Measurements from ENCODE around the gene RYR2.

RYR2 gene

GRCh38 chr1:237383791-237384190 is 341.8 kb downstream of the RYR2 start:
- no peak for DNase-seq

- no peak for DNase-seq
These were observed 342.2 kb downstream of the RYR2 start for GRCh38 chr1:237384213-237384612.

GRCh38 chr1:237386362-237387143 is 344.6 kb downstream of the RYR2 start:
- peak; percentile 26 for DNase-seq

DNA sequence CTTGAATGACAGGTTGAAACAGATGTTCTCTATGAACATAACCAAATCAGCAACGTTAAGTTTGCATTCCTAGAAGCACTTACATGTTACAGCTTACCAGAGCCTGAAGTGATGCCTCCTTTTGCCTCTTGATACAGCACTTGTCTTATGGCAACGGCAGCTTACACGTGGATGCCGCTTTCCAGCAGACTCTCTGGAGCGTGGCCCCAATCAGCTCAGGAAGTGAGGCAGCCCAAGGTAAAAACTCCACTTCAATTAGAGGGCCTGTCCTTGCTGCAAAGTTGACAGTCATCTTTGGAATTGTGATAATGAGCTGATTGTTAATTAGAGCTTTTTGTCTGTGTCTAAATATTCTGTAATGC is 345.1 kb downstream of the RYR2 start:
- DNase-seq: no peak

DNA sequence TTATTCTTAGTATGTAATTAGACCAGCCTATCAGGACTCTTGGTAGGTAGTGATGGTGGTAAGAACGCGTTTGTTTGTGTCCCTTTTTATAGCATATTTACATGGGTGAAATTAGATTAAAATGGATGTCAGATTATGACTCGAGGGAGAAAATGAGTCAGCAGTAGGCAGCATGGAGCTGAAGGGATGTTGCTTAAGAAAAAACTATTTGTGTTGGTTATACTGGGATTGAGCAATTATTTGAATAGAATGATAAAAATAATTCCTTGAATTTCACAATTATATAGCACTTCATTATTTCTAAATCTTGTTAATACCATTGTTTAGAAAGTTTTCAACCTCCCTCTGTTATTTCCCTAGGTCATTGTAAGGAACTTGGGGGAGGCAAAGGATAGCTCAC is 348.8 kb downstream of the RYR2 start:
- DNase-seq: no peak

DNA sequence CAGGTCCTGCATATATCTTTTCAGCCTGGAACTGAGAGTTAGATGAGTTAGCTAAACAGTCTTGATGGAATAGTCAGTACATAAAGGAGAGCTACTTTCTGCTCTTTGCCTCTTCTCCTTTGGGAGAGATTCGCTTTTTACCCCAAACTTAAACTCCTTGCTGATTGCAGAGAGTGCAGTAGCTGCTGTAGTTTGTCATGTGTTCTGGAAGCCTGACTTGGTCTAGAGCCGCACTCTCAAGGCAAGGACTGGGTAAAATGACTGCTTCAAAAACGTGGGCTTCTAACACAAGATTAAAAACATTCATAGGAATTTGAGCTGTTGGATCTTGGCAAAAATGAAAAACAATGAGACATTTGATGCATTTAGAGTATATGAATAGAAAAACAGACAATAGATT is 351.6 kb downstream of the RYR2 start:
- DNase-seq: no peak

DNA sequence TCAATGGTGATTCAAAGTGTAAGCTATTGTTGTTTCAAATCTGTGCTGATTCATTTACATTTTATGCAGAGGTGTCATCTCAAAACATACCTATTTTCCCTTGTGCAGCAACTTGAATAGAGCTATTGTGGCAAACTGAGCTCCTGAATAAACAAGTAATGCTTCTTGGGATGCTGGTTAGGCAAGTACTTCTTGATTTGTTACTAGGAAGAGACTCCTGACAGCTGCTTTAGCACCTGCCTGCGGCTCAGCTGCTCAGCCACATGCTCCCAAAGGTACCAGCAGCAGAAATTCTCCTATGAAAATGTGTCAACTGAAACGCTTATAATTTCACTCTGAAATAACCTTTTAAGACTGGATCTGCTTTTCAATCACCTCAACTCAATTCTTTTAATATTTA is 352.3 kb downstream of the RYR2 start:
- no peak for DNase-seq

DNA sequence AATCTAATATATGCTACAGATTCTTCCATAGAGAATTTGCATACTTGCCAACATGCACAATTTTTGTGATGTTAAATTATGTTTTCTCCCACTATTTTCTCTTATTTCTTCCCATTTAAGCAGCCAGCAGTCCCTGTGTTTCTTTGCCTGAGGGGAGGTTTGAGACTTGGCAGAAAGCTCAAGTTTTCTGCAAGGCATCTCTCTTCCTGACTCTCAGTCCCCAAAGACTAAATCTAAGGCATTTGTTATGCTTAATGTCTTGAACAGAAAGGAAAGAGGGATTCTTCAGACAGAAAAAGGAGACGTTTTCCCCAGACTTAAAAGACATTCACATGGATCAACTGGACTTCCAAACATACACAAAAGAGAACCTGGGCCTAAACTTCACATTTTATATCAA is 354.4 kb downstream of the RYR2 start:
- DNase-seq: no peak

- no peak for DNase-seq
These were observed 356.8 kb downstream of the RYR2 start for GRCh38 chr1:237398751-237399150.

GRCh38 chr1:237405912-237406311 is 363.9 kb downstream of the RYR2 start:
- no peak for DNase-seq

GRCh38 chr1:237411621-237412020 is 369.6 kb downstream of the RYR2 start:
- no peak for DNase-seq

DNA sequence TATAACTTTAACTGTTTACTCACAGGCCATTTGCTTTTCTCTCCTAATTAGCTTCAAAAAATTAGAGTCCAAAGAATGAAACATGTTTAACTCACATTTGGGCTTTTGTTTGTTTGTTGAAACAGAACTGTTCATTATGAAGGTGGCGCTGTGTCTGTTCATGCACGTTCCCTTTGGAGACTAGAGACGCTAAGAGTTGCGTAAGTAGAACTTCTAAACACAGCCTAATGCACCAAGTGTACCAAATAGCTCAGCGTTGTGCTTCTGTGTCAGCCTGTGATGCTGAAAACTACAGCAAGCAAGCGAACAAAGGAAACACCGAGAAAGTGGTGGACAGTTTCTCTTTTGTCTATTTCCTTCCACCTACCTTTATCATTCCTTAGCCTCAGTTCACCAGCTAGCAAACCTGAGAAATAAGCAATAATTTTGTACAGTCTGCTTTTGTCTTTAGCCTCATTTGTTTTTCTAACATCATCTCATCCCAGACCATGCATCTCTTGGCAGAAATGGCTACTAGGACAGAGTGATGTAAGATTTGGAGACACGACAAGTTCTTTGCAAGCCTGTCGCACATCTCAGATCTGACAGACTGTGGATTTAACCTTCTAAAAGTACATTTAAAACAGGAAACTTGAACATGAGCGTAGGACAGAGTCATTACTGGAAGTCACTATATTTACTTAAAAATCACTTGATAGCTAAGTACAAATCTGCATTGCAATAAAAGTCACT is 375.1 kb downstream of the RYR2 start:
- DNase-seq: no peak

- no peak for DNase-seq
These were observed 386.8 kb downstream of the RYR2 start for GRCh38 chr1:237428809-237429208.

DNA sequence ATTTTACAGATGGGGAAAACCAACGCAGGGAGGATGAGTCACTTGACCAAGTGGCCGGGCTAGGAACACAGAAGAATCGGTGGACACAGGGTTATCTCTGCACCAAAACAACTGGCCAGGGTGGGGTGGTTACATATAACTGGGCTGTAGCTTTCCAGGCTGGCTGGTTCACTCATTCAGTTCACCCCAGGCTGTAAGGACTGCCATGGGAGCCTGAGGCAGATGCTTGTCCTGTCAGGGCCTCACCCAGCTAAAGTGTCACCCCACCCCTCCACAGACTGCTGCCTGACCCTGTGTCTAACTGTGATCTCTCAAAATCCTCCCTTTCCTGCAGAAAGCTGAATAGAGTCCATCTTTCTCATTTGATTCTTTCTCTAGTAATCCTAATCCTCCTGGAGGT is 387.3 kb downstream of the RYR2 start:
- DNase-seq: no peak

DNA sequence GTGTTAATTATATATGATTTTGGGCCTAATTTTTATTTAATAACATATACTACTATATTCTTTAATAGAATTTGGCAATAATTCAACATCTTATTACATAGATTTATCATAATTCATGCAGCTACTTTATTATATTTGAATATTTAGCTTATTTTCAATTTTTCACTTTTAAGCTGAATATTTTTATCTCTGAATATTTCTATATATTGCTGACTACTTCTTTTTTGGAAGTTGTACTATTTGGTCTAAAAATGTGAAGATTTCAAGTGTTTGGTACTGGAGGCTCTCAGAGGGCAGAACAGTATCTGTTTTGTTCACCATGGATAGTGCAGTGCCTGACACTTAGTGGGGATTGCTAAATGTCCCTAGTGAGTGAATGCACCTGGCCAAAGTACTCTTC is 389.5 kb downstream of the RYR2 start:
- DNase-seq: no peak

DNA sequence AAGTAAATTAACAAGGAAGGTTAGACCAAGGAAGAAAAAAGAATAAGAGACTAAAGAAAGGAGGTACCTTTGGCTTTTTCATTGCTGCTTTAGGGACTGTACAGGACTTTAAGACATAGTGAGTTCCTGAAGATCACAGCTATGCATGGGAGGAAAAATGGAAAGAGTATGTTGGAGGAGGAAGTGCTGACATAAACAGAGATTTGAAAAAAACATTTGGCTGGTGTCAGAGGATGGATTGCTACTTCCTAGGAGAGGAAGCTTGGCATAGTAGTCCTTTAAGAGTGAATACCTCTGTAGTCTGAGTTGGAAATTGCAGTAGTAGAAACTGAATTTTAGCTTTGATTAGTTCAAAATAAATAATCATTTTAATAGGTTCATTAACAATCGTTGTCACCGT is 398.4 kb downstream of the RYR2 start:
- no peak for DNase-seq

GRCh38 chr1:237444120-237444790 is 402.3 kb downstream of the RYR2 start:
- DNase-seq: no peak

DNA sequence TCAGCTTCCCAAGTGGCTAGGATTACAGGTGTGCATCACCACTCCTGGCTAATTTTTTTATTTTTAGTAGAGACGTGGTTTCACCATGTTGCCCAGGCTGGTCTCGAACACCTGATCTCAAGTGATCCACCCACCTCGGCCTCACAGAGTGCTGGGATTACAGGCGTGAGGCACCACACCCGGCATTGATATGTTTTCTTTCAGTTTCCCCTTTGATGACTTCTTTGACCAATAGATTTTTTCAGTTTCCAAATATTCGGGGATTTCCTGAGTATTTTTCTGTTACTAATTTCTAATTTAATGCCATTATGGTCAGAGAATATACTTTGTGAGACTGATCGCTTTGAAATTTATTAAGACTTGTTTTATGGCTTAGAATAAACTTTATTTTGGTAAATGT is 406.1 kb downstream of the RYR2 start:
- DNase-seq: no peak

- no peak for DNase-seq
These were observed 415.6 kb downstream of the RYR2 start for GRCh38 chr1:237457573-237457972.

DNA sequence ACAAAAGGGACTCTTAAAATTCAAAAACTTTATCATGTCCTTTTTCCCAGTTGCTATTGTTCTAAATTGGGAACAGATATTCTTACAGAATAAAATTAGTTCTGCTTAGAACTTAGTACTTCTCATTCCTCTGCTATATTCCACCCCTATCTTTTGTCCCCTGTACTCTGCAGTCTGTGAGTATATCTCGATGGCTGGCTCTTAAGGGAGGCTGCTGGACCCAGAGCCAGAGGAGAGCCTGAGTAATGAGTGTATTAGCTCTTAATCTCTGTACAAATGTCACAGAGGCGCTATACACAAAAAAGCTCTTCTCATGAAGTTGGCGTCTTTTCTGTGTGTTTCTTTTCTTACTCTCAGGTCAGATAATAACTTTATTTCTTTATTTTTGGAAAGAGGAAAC is 425.3 kb downstream of the RYR2 start:
- no peak for DNase-seq

GRCh38 chr1:237470712-237471338 is 428.8 kb downstream of the RYR2 start:
- no peak for DNase-seq

DNA sequence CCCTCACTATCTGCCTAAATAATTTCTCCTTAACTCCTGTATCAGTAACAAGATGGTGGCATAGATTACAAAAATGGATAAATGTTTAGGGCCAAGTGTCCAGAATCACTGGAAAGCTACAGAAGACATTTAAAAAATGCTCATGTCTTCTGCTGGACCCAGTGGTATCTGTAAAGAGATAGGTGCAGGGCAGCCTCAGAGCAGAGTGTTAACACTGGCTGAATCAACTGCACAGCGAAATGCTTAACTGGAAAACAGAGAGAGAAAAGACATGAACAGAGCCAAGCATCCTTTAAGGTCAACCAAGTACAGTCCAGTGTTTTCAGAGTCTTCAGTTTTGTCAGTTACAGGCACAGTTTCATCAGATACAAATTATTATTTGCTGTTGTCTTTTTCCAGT is 429.4 kb downstream of the RYR2 start:
- DNase-seq: no peak

GRCh38 chr1:237471956-237472355 is 430.0 kb downstream of the RYR2 start:
- no peak for DNase-seq

DNA sequence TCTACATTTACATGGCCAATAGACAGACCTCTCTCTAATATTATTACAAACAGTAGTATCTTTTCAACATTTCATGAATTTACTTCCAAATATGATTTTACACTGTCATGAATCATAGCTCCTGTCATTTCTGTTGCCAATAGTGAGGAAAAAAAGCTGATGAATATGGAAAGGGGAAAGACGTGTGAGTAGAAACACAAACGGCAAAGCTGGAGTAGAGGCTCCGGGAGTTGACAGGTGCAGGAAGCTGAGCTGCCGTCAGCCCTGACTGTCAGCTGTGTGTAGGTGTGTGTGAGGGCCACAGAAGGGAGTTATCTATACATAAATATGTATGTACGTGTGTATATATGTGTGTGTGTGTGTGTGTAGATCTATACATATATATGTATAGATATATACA is 431.9 kb downstream of the RYR2 start:
- DNase-seq: no peak
